ENCODE data around the gene TENT5C.
"Not testable (repeated sequence)": the region's sequence is repeated elsewhere in the genome, so short reads cannot be mapped to it uniquely, and the experiment has no call there.

TENT5C gene

GRCh38 chr1:117605774-117606648, at the start of gene TENT5C:
Gene TENT5C (plus strand): TSS chr1:117606048. CDS start chr1:117622869, 16,821 bp downstream.
- CTCF ChIA-PET = interaction anchor here (0.7 to 1.7 kb wide), 2 partner anchors 12 to 71 kb away, joined by 4 read pairs; no protein-coding TSS in a partner anchor
- POLR2A ChIA-PET = interaction anchor here (0.6 to 0.9 kb wide), 2 partner anchors 19 to 23 kb away, joined by 3 read pairs; no protein-coding TSS in a partner anchor
- TF ChIP-seq, protein P1, sequence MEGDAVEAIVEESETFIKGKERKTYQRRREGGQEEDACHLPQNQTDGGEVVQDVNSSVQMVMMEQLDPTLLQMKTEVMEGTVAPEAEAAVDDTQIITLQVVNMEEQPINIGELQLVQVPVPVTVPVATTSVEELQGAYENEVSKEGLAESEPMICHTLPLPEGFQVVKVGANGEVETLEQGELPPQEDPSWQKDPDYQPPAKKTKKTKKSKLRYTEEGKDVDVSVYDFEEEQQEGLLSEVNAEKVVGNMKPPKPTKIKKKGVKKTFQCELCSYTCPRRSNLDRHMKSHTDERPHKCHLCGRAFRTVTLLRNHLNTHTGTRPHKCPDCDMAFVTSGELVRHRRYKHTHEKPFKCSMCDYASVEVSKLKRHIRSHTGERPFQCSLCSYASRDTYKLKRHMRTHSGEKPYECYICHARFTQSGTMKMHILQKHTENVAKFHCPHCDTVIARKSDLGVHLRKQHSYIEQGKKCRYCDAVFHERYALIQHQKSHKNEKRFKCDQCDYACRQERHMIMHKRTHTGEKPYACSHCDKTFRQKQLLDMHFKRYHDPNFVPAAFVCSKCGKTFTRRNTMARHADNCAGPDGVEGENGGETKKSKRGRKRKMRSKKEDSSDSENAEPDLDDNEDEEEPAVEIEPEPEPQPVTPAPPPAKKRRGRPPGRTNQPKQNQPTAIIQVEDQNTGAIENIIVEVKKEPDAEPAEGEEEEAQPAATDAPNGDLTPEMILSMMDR (IDR thresholded peaks at IDR 0.05; ENCODE audit: control extremely low read depth, extremely low read depth, low read depth, missing control alignments) = no peak
- DNase-seq (ENCODE audit: extremely low spot score) = peak; percentile 99

DNA sequence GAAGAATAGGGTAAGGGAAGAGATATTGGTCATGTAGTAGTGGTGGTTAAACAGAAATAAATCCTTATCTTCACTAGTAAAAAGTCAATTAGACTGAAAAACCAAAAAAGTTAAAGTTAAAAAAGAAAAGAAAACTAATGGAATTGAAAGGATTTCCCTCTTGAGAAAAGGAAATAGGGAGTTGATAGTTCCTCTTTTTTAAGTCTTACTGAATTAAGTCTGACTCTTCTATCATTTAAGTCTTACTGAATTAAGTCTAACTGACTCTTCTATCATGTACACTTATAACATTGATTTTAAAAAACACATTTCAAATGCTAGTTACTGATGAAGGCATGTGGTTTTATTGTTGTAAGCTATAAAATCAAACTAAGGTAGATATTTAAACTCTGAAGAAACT, 49.5 kb upstream of the TENT5C start:
- TF ChIP-seq, protein P1 (IDR thresholded peaks at IDR 0.05; ENCODE audit: control extremely low read depth, extremely low read depth, low read depth, missing control alignments) = no peak
- ChIA-PET CTCF (interaction anchor here (0.8 to 1.5 kb wide), 4 partner anchors 21 to 202 kb away, joined by 3 to 5 read pairs (median 4); no protein-coding TSS in a partner anchor), POLR2A (no interaction called here)
- DNase-seq (ENCODE audit: extremely low spot score) = no peak

GRCh38 chr1:117556976-117557375, 48.9 kb upstream of the TENT5C start:
- no peak for DNase-seq (ENCODE audit: extremely low spot score)
- TF ChIP-seq, protein P1 (IDR thresholded peaks at IDR 0.05; ENCODE audit: control extremely low read depth, extremely low read depth, low read depth, missing control alignments) = no peak
- ChIA-PET POLR2A (no interaction called here), CTCF (interaction anchor here (0.8 to 1.5 kb wide), 4 partner anchors 22 to 201 kb away, joined by 3 to 5 read pairs (median 4); no protein-coding TSS in a partner anchor)

DNA sequence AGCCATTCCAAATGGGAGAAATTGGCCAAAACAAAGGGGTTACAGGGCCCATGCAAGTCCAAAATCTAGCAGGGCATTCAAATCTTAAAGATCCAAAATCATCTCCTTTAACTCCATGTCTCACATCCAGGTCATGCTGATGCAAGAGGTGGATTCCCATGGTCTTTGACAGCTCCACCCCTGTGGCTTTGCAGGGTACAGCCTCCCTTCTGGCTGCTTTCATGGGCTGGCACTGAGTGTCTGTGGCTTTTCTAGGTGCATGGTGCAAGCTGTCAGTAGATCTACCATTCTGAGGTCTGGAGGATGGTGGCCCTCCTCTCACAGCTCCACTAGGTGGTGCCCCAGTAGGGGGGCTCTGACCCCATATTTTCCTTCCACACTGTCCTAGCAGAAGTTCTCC, 47.4 kb upstream of the TENT5C start:
- CTCF ChIA-PET = interaction anchor here (1.4 kb wide), 1 partner anchor 17 kb away, joined by 4 read pairs; no protein-coding TSS in a partner anchor
- POLR2A ChIA-PET = not testable (repeated sequence)

DNA sequence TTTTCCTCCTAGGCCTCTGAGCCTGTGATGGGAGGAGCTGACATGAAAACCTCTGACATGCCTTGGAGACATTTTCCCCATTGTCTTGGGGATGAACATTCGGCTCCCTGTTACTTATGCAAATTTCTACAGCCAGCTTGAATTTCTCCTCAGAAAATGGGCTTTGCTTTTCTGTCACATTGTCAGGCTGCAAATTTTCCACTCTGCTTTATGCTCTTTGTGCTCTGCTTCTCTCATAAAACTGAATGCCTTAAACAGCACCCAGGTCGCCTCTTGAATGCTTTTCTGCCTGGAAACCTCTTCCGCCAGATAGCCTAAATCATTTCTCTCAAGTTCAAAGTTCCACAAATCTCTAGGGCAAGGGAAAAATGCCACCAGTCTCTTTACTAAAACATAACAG, 46.7 kb upstream of the TENT5C start:
- ChIA-PET CTCF (no interaction called here), POLR2A (no interaction called here)
- TF ChIP-seq, protein P1 (IDR thresholded peaks at IDR 0.05; ENCODE audit: control extremely low read depth, extremely low read depth, low read depth, missing control alignments) = no peak
- no peak for DNase-seq (ENCODE audit: extremely low spot score)

More for the DNA sequence above, 47.4 kb upstream of the TENT5C start:
- not testable (repeated sequence) for DNase-seq (ENCODE audit: extremely low spot score)

- ChIA-PET POLR2A (no interaction called here), CTCF (interaction anchor here (3.6 kb wide), 1 partner anchor 25 kb away, joined by 21 read pairs; no protein-coding TSS in a partner anchor)
- DNase-seq (ENCODE audit: extremely low spot score) = no peak
- TF ChIP-seq, protein P1 (IDR thresholded peaks at IDR 0.05; ENCODE audit: control extremely low read depth, extremely low read depth, low read depth, missing control alignments) = no peak
Measured at GRCh38 chr1:117559985-117560384, 45.9 kb upstream of the TENT5C start.

DNA sequence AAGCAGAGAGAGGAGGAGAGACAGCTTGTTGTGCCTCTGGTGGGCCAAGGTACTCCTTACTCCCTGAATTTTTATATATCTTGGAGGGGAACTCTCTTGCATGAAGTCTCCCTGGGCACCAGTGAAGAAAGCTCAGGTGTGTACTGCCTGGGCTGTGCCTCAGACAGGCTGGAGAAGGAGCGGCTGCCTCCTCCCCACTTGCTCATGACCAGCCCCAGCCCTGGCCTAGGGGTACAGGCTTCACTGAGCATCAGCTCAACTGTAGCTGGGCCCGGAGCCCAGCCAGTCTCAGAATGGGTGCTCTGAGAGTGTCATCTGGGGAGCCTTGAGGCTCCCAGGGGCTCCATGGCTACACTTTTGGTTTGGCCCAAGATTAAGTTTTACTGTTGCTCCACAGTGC, 44.8 kb upstream of the TENT5C start:
- CTCF ChIA-PET = interaction anchor here (3.6 kb wide), 1 partner anchor 26 kb away, joined by 21 read pairs; no protein-coding TSS in a partner anchor

More for the DNA sequence above, 44.8 kb upstream of the TENT5C start:
- DNase-seq (ENCODE audit: extremely low spot score) = no peak
- POLR2A ChIA-PET = no interaction called here
- TF ChIP-seq, protein P1 (IDR thresholded peaks at IDR 0.05; ENCODE audit: control extremely low read depth, extremely low read depth, low read depth, missing control alignments) = no peak

Measured in GM10248 (cell line).